ENCODE results near the gene EHF. TPM values are rescaled to one million over a fixed set of nuclear protein-coding genes. Genes with fewer than 3 reads are reported as not detected.

The EHF gene
- total RNA-seq, 4 donors from 2014 or later, result 3.8 to 13.9 (median 8.1) TPM

DNA sequence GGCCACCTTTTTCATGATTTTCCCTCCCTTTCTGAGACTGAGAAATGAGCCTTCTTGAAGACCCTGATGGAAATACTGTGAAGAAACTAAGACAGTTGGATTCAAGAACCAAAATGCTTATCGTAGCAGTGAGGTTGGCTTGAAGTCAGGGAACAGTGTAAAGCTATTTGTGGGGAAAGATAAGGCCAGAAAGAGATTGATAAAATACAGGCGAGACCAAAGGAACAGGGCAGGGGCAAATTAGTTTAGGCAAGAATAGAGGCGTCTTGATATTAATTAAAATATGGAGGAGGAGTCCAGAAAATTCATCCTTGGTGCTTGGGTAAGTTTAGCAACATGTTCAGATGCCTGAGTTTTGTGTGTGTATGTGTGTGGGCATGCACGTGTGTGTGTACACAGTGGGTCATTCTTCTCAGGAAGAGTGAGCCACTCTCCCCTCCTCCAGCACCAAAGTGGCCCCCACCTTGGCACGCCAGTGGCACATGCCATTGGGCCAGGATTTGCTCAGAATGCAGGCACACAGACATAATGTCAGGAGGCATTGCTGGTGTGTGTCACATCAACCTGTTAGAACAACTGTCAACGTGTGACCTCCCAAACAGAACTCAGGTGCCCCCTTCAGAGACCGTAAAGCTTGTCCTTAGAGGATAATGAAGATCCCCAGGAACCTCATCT is 3.9 kb upstream of the EHF start:
- H3K36me3 ChIP-seq, result no peaks in the 10 kb centered on the region
- no peaks in the 10 kb centered on the region for H3K27me3 ChIP-seq
- 77 to 79% methylated on average over 7 of the region's 7 CpGs for WGBS, 2 donors
- intact Hi-C loops (cut with DNase I), result no loop called here
- no peaks in the 10 kb centered on the region for H3K9me3 ChIP-seq
- no peak overlapping the region for H3K4me3 ChIP-seq (replicated peaks in 1 of 3)
- DNase-seq, result no peak
- no peak for TF ChIP-seq POLR2A (IDR thresholded peaks at IDR 0.05)
- TF ChIP-seq, protein P1, sequence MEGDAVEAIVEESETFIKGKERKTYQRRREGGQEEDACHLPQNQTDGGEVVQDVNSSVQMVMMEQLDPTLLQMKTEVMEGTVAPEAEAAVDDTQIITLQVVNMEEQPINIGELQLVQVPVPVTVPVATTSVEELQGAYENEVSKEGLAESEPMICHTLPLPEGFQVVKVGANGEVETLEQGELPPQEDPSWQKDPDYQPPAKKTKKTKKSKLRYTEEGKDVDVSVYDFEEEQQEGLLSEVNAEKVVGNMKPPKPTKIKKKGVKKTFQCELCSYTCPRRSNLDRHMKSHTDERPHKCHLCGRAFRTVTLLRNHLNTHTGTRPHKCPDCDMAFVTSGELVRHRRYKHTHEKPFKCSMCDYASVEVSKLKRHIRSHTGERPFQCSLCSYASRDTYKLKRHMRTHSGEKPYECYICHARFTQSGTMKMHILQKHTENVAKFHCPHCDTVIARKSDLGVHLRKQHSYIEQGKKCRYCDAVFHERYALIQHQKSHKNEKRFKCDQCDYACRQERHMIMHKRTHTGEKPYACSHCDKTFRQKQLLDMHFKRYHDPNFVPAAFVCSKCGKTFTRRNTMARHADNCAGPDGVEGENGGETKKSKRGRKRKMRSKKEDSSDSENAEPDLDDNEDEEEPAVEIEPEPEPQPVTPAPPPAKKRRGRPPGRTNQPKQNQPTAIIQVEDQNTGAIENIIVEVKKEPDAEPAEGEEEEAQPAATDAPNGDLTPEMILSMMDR (IDR thresholded peaks at IDR 0.05), result no peak
- peaks cover 17% of the 10 kb centered on the region in 2 donors for H3K4me1 ChIP-seq
- H3K27ac ChIP-seq, result no peak overlapping the region

DNA sequence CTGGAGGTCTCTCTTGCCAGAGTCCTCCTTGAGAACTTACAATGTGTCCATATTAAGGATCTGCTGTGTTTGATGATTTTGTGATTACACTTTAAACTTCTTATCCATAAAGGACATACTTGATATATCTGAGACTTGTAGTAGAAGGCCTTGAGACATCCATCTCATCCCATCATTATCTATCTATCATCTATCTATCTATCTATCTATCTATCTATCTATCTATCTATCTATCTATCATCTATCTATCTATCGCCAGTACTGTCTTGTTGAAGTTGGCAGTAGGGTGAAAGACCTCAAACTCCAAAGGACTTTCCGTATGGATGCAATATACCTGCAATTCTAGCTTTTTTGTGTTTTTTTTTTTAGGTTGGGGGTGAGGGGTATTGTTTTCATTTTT is 2.5 kb upstream of the EHF start:
- Histone ChIP-seq H3K36me3 (no peaks in the 10 kb centered on the region), H3K4me3 (replicated peaks in 1 of 3) (no peak overlapping the region), H3K27ac (no peak overlapping the region), H3K9me3 (no peaks in the 10 kb centered on the region), H3K4me1 (peaks cover 12 to 17% of the 10 kb centered on the region in 2 donors), H3K27me3 (no peaks in the 10 kb centered on the region)
- TF ChIP-seq POLR2A (IDR thresholded peaks at IDR 0.05), result no peak
- TF ChIP-seq, protein P1 (IDR thresholded peaks at IDR 0.05), result no peak
- 95 to 98% methylated on average over 2 of the region's 2 CpGs for WGBS, 2 donors
- no peak for DNase-seq
- intact Hi-C loops (cut with DNase I), result no loop called here

DNA sequence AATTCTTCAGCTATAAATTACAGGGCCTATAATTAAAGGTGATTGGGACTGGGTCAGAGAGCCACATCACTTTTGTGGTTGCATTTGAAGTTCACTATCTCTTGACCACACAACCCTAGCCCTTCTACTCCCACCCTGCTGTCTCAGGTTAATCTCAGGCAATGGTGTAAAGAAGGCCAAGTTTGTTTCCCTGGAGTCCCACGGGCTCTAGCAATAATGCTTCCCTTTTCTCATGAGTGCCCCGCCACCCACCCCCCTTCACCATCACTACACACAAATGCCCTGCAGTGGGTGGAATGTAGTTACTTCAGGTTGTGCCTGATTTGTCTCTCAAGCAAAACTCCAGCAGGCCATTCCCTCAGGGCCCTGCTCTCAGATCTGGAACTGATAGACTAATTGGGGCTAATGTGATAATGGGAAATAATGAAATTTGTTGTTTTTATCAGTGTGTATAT is 1.8 kb upstream of the EHF start:
- H3K4me1 ChIP-seq, result peaks cover 12 to 17% of the 10 kb centered on the region in 2 donors
- no peak for TF ChIP-seq POLR2A (IDR thresholded peaks at IDR 0.05)
- TF ChIP-seq, protein P1 (IDR thresholded peaks at IDR 0.05), result no peak
- WGBS, 2 donors, result 71% methylated on average over 2 of the region's 2 CpGs
- no peak for DNase-seq
- no peaks in the 10 kb centered on the region for H3K9me3 ChIP-seq
- no peaks in the 10 kb centered on the region for H3K27me3 ChIP-seq
- H3K36me3 ChIP-seq, result no peaks in the 10 kb centered on the region
- no peak overlapping the region for H3K27ac ChIP-seq
- H3K4me3 ChIP-seq (replicated peaks in 1 of 3), result no peak overlapping the region
- intact Hi-C loops (cut with DNase I), result no loop called here

DNA sequence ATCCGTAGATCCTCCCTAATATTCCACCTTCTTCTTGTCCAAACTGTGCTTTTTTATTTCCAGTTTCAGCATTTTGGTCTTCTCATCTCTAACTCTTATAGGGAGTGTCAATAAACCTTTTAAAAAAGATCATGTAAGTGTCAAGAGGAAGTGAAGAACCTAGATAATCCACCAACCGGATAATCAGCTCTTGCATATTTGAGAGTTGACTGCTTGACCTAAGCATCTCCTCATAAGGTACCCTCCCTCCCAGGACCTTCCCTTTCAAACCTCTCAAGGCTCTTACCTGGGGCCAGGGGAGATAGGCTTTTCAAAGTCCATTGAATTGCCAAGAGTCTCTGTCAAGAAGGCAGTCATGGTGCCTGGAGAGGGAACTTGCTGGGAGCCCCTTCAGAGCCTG is 691 bp upstream of the EHF start:
- Histone ChIP-seq H3K36me3 (no peaks in the 10 kb centered on the region), H3K9me3 (no peaks in the 10 kb centered on the region), H3K4me1 (peaks cover 12 to 13% of the 10 kb centered on the region in 2 donors), H3K4me3 (replicated peaks in 1 of 3) (no peak overlapping the region), H3K27me3 (no peaks in the 10 kb centered on the region), H3K27ac (no peak overlapping the region)
- WGBS, 2 donors, result 78 to 82% methylated on average over 2 of the region's 2 CpGs
- no peak for TF ChIP-seq POLR2A (IDR thresholded peaks at IDR 0.05)
- TF ChIP-seq, protein P1 (IDR thresholded peaks at IDR 0.05), result no peak
- no peak for DNase-seq
- intact Hi-C loops (cut with DNase I), result no loop called here

DNA sequence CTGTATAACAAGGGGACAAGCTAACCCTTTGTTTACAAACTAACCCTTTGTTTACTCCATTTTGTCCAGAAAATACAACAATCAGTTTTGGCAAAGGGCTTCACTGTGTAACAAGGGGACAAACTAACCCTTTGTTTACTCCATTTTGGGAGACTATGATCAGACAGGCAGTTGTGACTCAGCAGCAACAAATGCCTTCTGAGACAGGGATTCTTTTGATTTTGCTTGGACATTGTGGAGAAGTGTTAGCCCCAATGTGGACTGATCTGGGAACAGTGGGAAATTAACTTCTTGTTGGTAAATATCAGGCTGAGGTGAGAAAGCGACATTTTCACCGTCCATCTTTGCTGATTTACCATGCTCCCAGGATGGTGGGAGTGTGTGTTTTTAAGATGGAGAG is 983 bp downstream of the EHF start:
- H3K36me3 ChIP-seq, result no peaks in the 10 kb centered on the region
- intact Hi-C loops (cut with DNase I), result no loop called here
- no peak for TF ChIP-seq POLR2A (IDR thresholded peaks at IDR 0.05)
- TF ChIP-seq, protein P1 (IDR thresholded peaks at IDR 0.05), result no peak
- no peak overlapping the region for H3K4me3 ChIP-seq (replicated peaks in 1 of 3)
- 94 to 98% methylated on average over 2 of the region's 2 CpGs for WGBS, 2 donors
- H3K27me3 ChIP-seq, result no peaks in the 10 kb centered on the region
- peaks cover 12 to 18% of the 10 kb centered on the region in 2 donors for H3K4me1 ChIP-seq
- H3K27ac ChIP-seq, result no peak overlapping the region
- DNase-seq, result no peak
- H3K9me3 ChIP-seq, result no peaks in the 10 kb centered on the region

All from thyroid gland (tissue), 4 donors.